Inflammatory macrophage treated with lipopolysaccharide for 1 hour (primary cell): ENCODE results near the gene FRY.

Experiments used
- DNase-seq, 2 donors: peaks; one replicate each; pipeline ENCODE4 v3.0.0-alpha.2; 2020 to 2022

The FRY gene

GRCh38 chr13:32228330-32229041, 196.9 kb downstream of the FRY start:
- DNase-seq = no peak

- no peak for DNase-seq
Measured at GRCh38 chr13:32229443-32229842, 197.9 kb downstream of the FRY start.

GRCh38 chr13:32232263-32232662, 200.7 kb downstream of the FRY start:
- no peak for DNase-seq

GRCh38 chr13:32233062-32233461, 201.5 kb downstream of the FRY start:
- DNase-seq = no peak

- DNase-seq = no peak
Measured at GRCh38 chr13:32234914-32235313, 203.3 kb downstream of the FRY start.

- DNase-seq = no peak
Measured at GRCh38 chr13:32237681-32238080, 206.1 kb downstream of the FRY start.

- DNase-seq = no peak
Measured at GRCh38 chr13:32243695-32244094, 212.1 kb downstream of the FRY start.

GRCh38 chr13:32245555-32245954, 214.0 kb downstream of the FRY start:
- no peak for DNase-seq

- peak; percentile 73 to 88 for DNase-seq
Measured at GRCh38 chr13:32246468-32246867, 214.9 kb downstream of the FRY start.

GRCh38 chr13:32247887-32248286, 216.3 kb downstream of the FRY start:
- no peak for DNase-seq

GRCh38 chr13:32248801-32249200, 217.2 kb downstream of the FRY start:
- no peak for DNase-seq

- DNase-seq = no peak
Measured at GRCh38 chr13:32252812-32253438, 221.4 kb downstream of the FRY start.

- DNase-seq = no peak
Measured at GRCh38 chr13:32253911-32254399, 222.4 kb downstream of the FRY start.

GRCh38 chr13:32254416-32254815, 222.8 kb downstream of the FRY start:
- DNase-seq = no peak

- no peak for DNase-seq
Measured at GRCh38 chr13:32254916-32255723, 223.5 kb downstream of the FRY start.

GRCh38 chr13:32255724-32256109, 224.1 kb downstream of the FRY start:
- DNase-seq = no peak

GRCh38 chr13:32256243-32256642, 224.7 kb downstream of the FRY start:
- no peak for DNase-seq

GRCh38 chr13:32257649-32258048, 226.1 kb downstream of the FRY start:
- DNase-seq = no peak

- DNase-seq = no peak
Measured at GRCh38 chr13:32259116-32259515, 227.5 kb downstream of the FRY start.

GRCh38 chr13:32261567-32261966, 230.0 kb downstream of the FRY start:
- DNase-seq = no peak

- no peak for DNase-seq
Measured at GRCh38 chr13:32262165-32262564, 230.6 kb downstream of the FRY start.

- no peak for DNase-seq
Measured at GRCh38 chr13:32262619-32263018, 231.0 kb downstream of the FRY start.

GRCh38 chr13:32264407-32264806, 232.8 kb downstream of the FRY start:
- no peak for DNase-seq

- no peak for DNase-seq
Measured at GRCh38 chr13:32265726-32266125, 234.2 kb downstream of the FRY start.
